HG03442 (cell line): ENCODE measurements around the gene PGLYRP1.

ENCODE experiments used
- ATAC-seq: cut with Tn5 transposase; IDR thresholded peaks from one replicate; pipeline ENCODE4 v1.9.1; 2021; ENCODE audit warnings: mild to moderate bottlenecking, moderate library complexity; ENCODE audit not compliant: unreplicated experiment

PGLYRP1 gene

GRCh38 chr19:46006411-46006810, 16.4 kb downstream of the PGLYRP1 start:
- no peak for ATAC-seq

- no peak for ATAC-seq
Measured at GRCh38 chr19:46002678-46003275, 20.1 kb downstream of the PGLYRP1 start.

- no peak for ATAC-seq
Measured at GRCh38 chr19:46000491-46001246, 22.2 kb downstream of the PGLYRP1 start.

- ATAC-seq = no peak
Measured at GRCh38 chr19:45999653-46000121, 23.2 kb downstream of the PGLYRP1 start.

- ATAC-seq = no peak
Measured at GRCh38 chr19:45998834-45999233, 24.0 kb downstream of the PGLYRP1 start.

- no peak for ATAC-seq
Measured at GRCh38 chr19:45996933-45997332, 25.9 kb downstream of the PGLYRP1 start.

- ATAC-seq = no peak
Measured at GRCh38 chr19:45995715-45996385, 27.0 kb downstream of the PGLYRP1 start.

- peak; percentile 93 for ATAC-seq
Measured at GRCh38 chr19:45994998-45995714, 27.7 kb downstream of the PGLYRP1 start, which contains the start of gene CCDC61. Gene CCDC61 (plus strand): TSS chr19:45995467. CDS start chr19:46003019, 7,552 bp downstream.

GRCh38 chr19:45994456-45994997, 28.3 kb downstream of the PGLYRP1 start:
- no peak for ATAC-seq

GRCh38 chr19:45990113-45990728, 32.6 kb downstream of the PGLYRP1 start:
- ATAC-seq = no peak

- ATAC-seq = no peak
Measured at GRCh38 chr19:45985321-45985720, 37.5 kb downstream of the PGLYRP1 start.

GRCh38 chr19:45981350-45981749, 41.5 kb downstream of the PGLYRP1 start:
- no peak for ATAC-seq

GRCh38 chr19:45978156-45978555, 44.7 kb downstream of the PGLYRP1 start:
- no peak for ATAC-seq

- ATAC-seq = no peak
Measured at GRCh38 chr19:45976178-45976577, 46.7 kb downstream of the PGLYRP1 start.

GRCh38 chr19:45975306-45976070, 47.4 kb downstream of the PGLYRP1 start:
- ATAC-seq = no peak

- no peak for ATAC-seq
Measured at GRCh38 chr19:45973553-45974338, 49.1 kb downstream of the PGLYRP1 start, which contains the start of gene NOVA2. Gene NOVA2 (minus strand): TSS chr19:45973865. CDS start chr19:45973351, 514 bp downstream.

- ATAC-seq = no peak
Measured at GRCh38 chr19:45972947-45973540, 49.8 kb downstream of the PGLYRP1 start.
